Mesenchymal stem cell (in vitro differentiated cells and primary cell): ENCODE measurements around the gene OR2M5.

Source experiments
- DNase-seq: peaks from one replicate; pipeline ENCODE4 v3.0.0-alpha.2; 2013
- H2AFZ ChIP-seq: one replicate; pipeline ENCODE4 v1.6.1; 2013; ENCODE audit warnings: low read depth, mild to moderate bottlenecking, control low read depth, inconsistent platforms, low read length, moderate library complexity
- H2AK5ac ChIP-seq: 2 replicates; pipeline ENCODE4 v1.6.1; 2013; ENCODE audit warnings: low read length, moderate library complexity, mild to moderate bottlenecking, inconsistent platforms; ENCODE audit not compliant: severe bottlenecking
- H2BK120ac ChIP-seq: one replicate; pipeline ENCODE4 v1.6.1; 2013; ENCODE audit warnings: low read depth, mild to moderate bottlenecking, inconsistent platforms, low read length, moderate library complexity
- H2BK12ac ChIP-seq, 2 experiments: one replicate each; pipeline ENCODE4 v1.6.1; 2013; ENCODE audit warnings: inconsistent platforms in 2 of 2, low read length in 2 of 2, mild to moderate bottlenecking in 2 of 2, moderate library complexity in 2 of 2, control low read depth in 1 of 2
- H2BK15ac ChIP-seq: one replicate; pipeline ENCODE4 v1.6.1; 2013; ENCODE audit warnings: mild to moderate bottlenecking, low read depth, inconsistent platforms; ENCODE audit not compliant: poor library complexity, severe bottlenecking
- H2BK5ac ChIP-seq: 2 replicates; pipeline ENCODE4 v1.6.1; 2013; ENCODE audit warnings: low read depth, mild to moderate bottlenecking, low read length, control low read depth, inconsistent platforms; ENCODE audit not compliant: poor library complexity, severe bottlenecking
- H3K14ac ChIP-seq, 2 experiments: one replicate each; pipeline ENCODE4 v1.6.1; 2013; ENCODE audit warnings: inconsistent platforms in 2 of 2, low read length in 2 of 2, control low read depth in 1 of 2, mild to moderate bottlenecking in 1 of 2, moderate library complexity in 1 of 2
- H3K18ac ChIP-seq, 2 experiments: one replicate each; pipeline ENCODE4 v1.6.1; 2013; ENCODE audit warnings: inconsistent platforms in 2 of 2, low read length in 2 of 2, control low read depth in 1 of 2, low read depth in 1 of 2, mild to moderate bottlenecking in 1 of 2
- H3K23ac ChIP-seq, 2 experiments: one replicate each; pipeline ENCODE4 v1.6.1; 2013; ENCODE audit warnings: inconsistent platforms in 2 of 2, low read length in 2 of 2, mild to moderate bottlenecking in 2 of 2, moderate library complexity in 2 of 2, control low read depth in 1 of 2
- H3K27ac ChIP-seq: 2 replicates; pipeline ENCODE4 v1.5.1; 2013; ENCODE audit warnings: mild to moderate bottlenecking, moderate library complexity, low read length, control low read depth, inconsistent platforms; ENCODE audit not compliant: poor library complexity, severe bottlenecking
- H3K27me3 ChIP-seq, 2 experiments: 2 replicates each; pipeline versions ENCODE4 v1.6.1 to v1.7.0; 2013; ENCODE audit warnings: low read length in 2 of 2, mild to moderate bottlenecking in 2 of 2, moderate library complexity in 2 of 2, control low read depth in 1 of 2, inconsistent platforms in 1 of 2; ENCODE audit not compliant: control insufficient read depth in 1 of 2, insufficient read depth in 1 of 2
- H3K36me3 ChIP-seq, 2 experiments: 2 replicates each; pipeline versions ENCODE4 v1.6.1 to v1.7.0; 2013; ENCODE audit warnings: low read length in 2 of 2, control low read depth in 1 of 2, inconsistent platforms in 1 of 2, low read depth in 1 of 2, mild to moderate bottlenecking in 1 of 2; ENCODE audit not compliant: insufficient read depth in 2 of 2, control insufficient read depth in 1 of 2
- H3K4ac ChIP-seq, 2 experiments: one replicate each; pipeline ENCODE4 v1.6.1; 2013; ENCODE audit warnings: inconsistent platforms in 2 of 2, low read length in 2 of 2, mild to moderate bottlenecking in 2 of 2, moderate library complexity in 2 of 2, control low read depth in 1 of 2, low read depth in 1 of 2
- H3K4me1 ChIP-seq: 2 replicates; pipeline ENCODE4 v1.6.1; 2013; ENCODE audit warnings: low read depth, low read length, control low read depth; ENCODE audit not compliant: control insufficient read depth, insufficient read depth
- H3K4me2 ChIP-seq: 2 replicates; pipeline ENCODE4 v1.6.1; 2013; ENCODE audit warnings: low read length, mild to moderate bottlenecking, inconsistent platforms; ENCODE audit not compliant: poor library complexity, severe bottlenecking
- H3K4me3 ChIP-seq, 2 experiments: 2 replicates each; pipeline versions ENCODE4 v1.5.1 to v1.7.0; 2013; ENCODE audit warnings: low read length in 2 of 2, mild to moderate bottlenecking in 2 of 2, control low read depth in 1 of 2, low read depth in 1 of 2; ENCODE audit not compliant: insufficient read depth in 1 of 2
- H3K79me1 ChIP-seq: replicated peaks from 2 replicates; pipeline ENCODE4 v1.6.1; 2013; ENCODE audit warnings: mild to moderate bottlenecking, control low read depth, low read length, inconsistent platforms; ENCODE audit not compliant: poor library complexity, severe bottlenecking
- H3K9ac ChIP-seq: 2 replicates; pipeline ENCODE4 v1.7.0; 2013; ENCODE audit warnings: mild to moderate bottlenecking, low read length, moderate library complexity
- H3K9me3 ChIP-seq: 2 replicates; pipeline ENCODE4 v1.7.0; 2013; ENCODE audit warnings: mild to moderate bottlenecking, low read length; ENCODE audit not compliant: control insufficient read depth
- H4K8ac ChIP-seq: one replicate; pipeline ENCODE4 v1.6.1; 2013; ENCODE audit warnings: inconsistent platforms, mild to moderate bottlenecking, low read length, moderate library complexity
- H4K91ac ChIP-seq: one replicate; pipeline ENCODE4 v1.6.1; 2013; ENCODE audit warnings: mild to moderate bottlenecking, low read length, inconsistent platforms
- WGBS: methylation state at CpG from one replicate; pipeline ENCODE4 v1.1.7; 2013; ENCODE audit warnings: mixed read lengths; 5-methylcytosine and 5-hydroxymethylcytosine counted together

Gene OR2M5

DNA sequence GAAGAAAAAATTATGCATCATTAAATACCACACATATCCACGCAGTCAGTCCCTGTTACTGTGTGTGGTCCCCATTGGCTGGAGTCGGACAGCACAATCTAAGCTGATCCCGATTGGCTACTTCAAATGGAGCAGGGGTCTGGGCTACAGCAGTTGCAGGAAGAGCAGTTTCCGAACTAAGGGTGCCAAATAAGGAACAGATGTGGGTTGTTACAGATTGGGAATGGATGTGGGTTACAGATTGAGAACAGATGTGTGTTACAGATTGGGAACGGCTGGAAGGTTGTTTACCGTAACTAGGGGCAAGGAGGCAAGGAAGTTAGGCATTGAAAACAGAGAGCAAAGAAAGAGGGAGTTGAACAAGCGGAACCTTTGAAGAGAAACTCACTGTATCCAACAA lies 30.1 kb upstream of the OR2M5 start:
- H2BK120ac ChIP-seq: no peak overlapping the region
- H3K4me2 ChIP-seq: no peak overlapping the region
- no peak overlapping the region for H3K4ac ChIP-seq
- H4K91ac ChIP-seq: no peak overlapping the region
- no peak overlapping the region for H3K27ac ChIP-seq
- no peak overlapping the region for H2BK12ac ChIP-seq
- H3K18ac ChIP-seq: no peak overlapping the region
- H3K27me3 ChIP-seq: no peaks in the 10 kb centered on the region
- no peak overlapping the region for H2BK5ac ChIP-seq
- H3K79me1 ChIP-seq: no peaks in the 10 kb centered on the region
- no peak overlapping the region for H2BK15ac ChIP-seq
- no peak overlapping the region for H2AFZ ChIP-seq
- H3K14ac ChIP-seq: no peak overlapping the region
- DNase-seq: no peak
- H3K36me3 ChIP-seq: no peaks in the 10 kb centered on the region
- no peak overlapping the region for H4K8ac ChIP-seq
- H3K9me3 ChIP-seq: peaks cover 39% of the 10 kb centered on the region
- no peak overlapping the region for H2AK5ac ChIP-seq
- H3K4me1 ChIP-seq: no peaks in the 10 kb centered on the region
- H3K23ac ChIP-seq: no peak overlapping the region
- H3K9ac ChIP-seq: no peak overlapping the region
- WGBS: 69% methylated on average over 6 of the region's 7 CpGs
- no peak overlapping the region for H3K4me3 ChIP-seq

DNA sequence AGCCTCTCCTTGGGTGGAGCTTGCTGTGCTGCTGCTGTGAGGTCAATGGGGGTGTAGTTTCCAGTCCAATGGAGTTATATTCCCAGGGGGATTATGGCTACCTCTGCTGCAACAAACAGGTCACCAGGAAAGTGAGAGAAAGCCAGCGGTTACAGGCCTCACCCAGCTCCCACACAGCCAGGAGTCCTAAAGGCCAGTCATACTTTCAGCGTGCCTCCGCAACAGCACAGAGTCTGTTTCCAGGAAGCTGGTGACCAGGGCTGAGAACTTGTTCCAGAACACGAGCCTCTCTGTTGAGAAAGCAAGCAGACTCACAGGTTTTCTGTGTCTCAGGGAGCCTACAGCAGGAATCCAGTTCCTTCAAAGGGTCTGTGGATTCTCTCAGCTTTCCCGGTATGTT lies 17.3 kb upstream of the OR2M5 start:
- H4K91ac ChIP-seq: no peak overlapping the region

DNA sequence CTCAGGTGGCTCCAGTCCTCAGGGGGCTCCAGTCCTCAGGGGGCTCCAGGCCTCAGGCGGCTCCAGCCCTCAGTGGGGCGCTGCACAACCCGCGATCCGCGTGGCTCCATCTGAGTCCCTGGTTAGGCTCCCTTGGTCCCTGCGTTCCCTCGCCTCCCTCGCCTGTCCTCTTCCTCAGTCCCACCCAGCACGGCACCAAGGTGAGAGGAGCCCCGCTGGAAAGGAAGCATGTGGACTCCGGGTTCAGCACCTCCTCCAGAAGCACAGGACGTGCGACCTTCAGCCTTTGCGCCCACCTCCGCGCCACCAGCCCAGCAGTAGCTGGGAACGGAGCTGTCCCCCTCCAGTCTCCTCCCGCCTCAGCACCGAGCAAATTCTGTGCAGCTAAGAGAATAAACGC lies 8.1 kb upstream of the OR2M5 start:
- no peak overlapping the region for H2AFZ ChIP-seq
- H2BK5ac ChIP-seq: no peak overlapping the region
- 89% methylated on average over 21 of the region's 21 CpGs for WGBS
- H2AK5ac ChIP-seq: no peak overlapping the region
- no peaks in the 10 kb centered on the region for H3K27me3 ChIP-seq
- no peak overlapping the region for H3K9ac ChIP-seq
- H4K8ac ChIP-seq: no peak overlapping the region
- no peak overlapping the region for H2BK15ac ChIP-seq
- no peaks in the 10 kb centered on the region for H3K4me1 ChIP-seq
- no peak overlapping the region for H3K4me3 ChIP-seq
- no peaks in the 10 kb centered on the region for H3K36me3 ChIP-seq
- no peak overlapping the region for H3K27ac ChIP-seq
- no peak for DNase-seq
- H3K14ac ChIP-seq: no peak overlapping the region
- no peak overlapping the region for H4K91ac ChIP-seq
- H3K79me1 ChIP-seq: no peaks in the 10 kb centered on the region
- no peak overlapping the region for H3K23ac ChIP-seq
- H2BK12ac ChIP-seq: no peak overlapping the region
- no peak overlapping the region for H2BK120ac ChIP-seq
- H3K4ac ChIP-seq: no peak overlapping the region
- H3K9me3 ChIP-seq: peaks cover 32% of the 10 kb centered on the region
- H3K18ac ChIP-seq: no peak overlapping the region
- H3K4me2 ChIP-seq: no peak overlapping the region

More for the DNA sequence above, 17.3 kb upstream of the OR2M5 start:
- DNase-seq: no peak
- Histone ChIP-seq H3K27me3 (no peaks in the 10 kb centered on the region), H3K9ac (no peak overlapping the region), H4K8ac (no peak overlapping the region), H3K14ac (no peak overlapping the region), H3K79me1 (no peaks in the 10 kb centered on the region), H2BK12ac (no peak overlapping the region), H2AFZ (no peak overlapping the region), H3K23ac (no peak overlapping the region), H2AK5ac (no peak overlapping the region), H2BK120ac (no peak overlapping the region), H3K4ac (no peak overlapping the region), H3K4me1 (no peaks in the 10 kb centered on the region), H3K4me3 (no peak overlapping the region), H3K9me3 (peaks cover 32% of the 10 kb centered on the region), H2BK15ac (no peak overlapping the region), H3K27ac (no peak overlapping the region), H3K18ac (no peak overlapping the region), H3K36me3 (no peaks in the 10 kb centered on the region), H3K4me2 (no peak overlapping the region), H2BK5ac (no peak overlapping the region)
- WGBS: 72% methylated on average over 5 of the region's 5 CpGs

DNA sequence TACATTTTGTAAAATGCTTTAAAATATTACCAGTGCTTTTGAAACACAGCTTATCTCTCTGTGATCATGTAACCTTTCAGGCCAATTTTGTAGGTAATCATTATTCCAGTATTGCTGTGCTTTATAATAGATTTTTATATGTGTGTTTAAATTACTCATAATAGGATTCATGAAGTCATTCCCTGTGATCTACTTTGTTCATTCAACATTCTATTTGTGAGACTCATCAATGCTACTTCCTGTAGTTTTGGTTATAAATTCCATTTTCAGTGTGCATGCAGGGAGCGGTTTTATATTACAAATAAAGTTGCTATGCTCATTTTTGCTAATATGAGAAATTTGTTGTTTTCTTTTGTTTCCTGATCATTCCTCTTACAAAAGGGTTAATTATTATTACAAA lies 4.1 kb upstream of the OR2M5 start:
- no peaks in the 10 kb centered on the region for H3K79me1 ChIP-seq
- no CpG with 5 or more reads among the region's 1 CpG for WGBS
- H4K91ac ChIP-seq: no peak overlapping the region
- H2AK5ac ChIP-seq: no peak overlapping the region
- H3K4me3 ChIP-seq: no peak overlapping the region
- no peak overlapping the region for H2BK5ac ChIP-seq
- H3K9me3 ChIP-seq: peaks cover 42% of the 10 kb centered on the region
- no peak overlapping the region for H2BK12ac ChIP-seq
- H2BK15ac ChIP-seq: no peak overlapping the region
- no peak for DNase-seq
- H3K23ac ChIP-seq: no peak overlapping the region
- H3K4me2 ChIP-seq: no peak overlapping the region
- H3K27me3 ChIP-seq: no peaks in the 10 kb centered on the region
- no peak overlapping the region for H3K27ac ChIP-seq
- H3K4ac ChIP-seq: no peak overlapping the region
- no peak overlapping the region for H3K14ac ChIP-seq
- H3K9ac ChIP-seq: no peak overlapping the region
- no peaks in the 10 kb centered on the region for H3K4me1 ChIP-seq
- H2AFZ ChIP-seq: no peak overlapping the region
- no peak overlapping the region for H4K8ac ChIP-seq
- H3K36me3 ChIP-seq: no peaks in the 10 kb centered on the region
- H2BK120ac ChIP-seq: no peak overlapping the region
- no peak overlapping the region for H3K18ac ChIP-seq
